HAP-1 (cell line): ENCODE results near the gene PPM1J.
A peak's percentile ranks its signal among the peaks of the same experiment; 100 is the strongest.

ENCODE experiments used
- DNase-seq, 2 experiments: peaks; one replicate each; pipeline ENCODE4 v3.0.0-alpha.2; 2016 to 2020; ENCODE audit warnings: low spot score in 2 of 2
- H3K27me3 ChIP-seq: fragments of 250-450 bp; sonication (Bioruptor Pico); 2 replicates; pipeline ENCODE4 v1.5.1; 2020; ENCODE audit warnings: low read depth, mild to moderate bottlenecking, moderate library complexity
- H3K36me3 ChIP-seq: fragments of 250-450 bp; sonication (Bioruptor Pico); replicated peaks from 2 replicates; pipeline ENCODE4 v1.5.1; 2020; ENCODE audit warnings: mild to moderate bottlenecking
- H3K4me1 ChIP-seq: fragments of 250-450 bp; sonication (Bioruptor Pico); 2 replicates; pipeline ENCODE4 v1.5.1; 2020; ENCODE audit warnings: mild to moderate bottlenecking
- H3K4me3 ChIP-seq: fragments of 250-450 bp; sonication (Bioruptor Pico); 2 replicates; pipeline ENCODE4 v1.5.1; 2020; ENCODE audit warnings: mild to moderate bottlenecking, moderate library complexity
- H3K9me3 ChIP-seq: fragments of 250-450 bp; sonication (Bioruptor Pico); 2 replicates; pipeline ENCODE4 v1.5.1; 2020; ENCODE audit warnings: mild to moderate bottlenecking, moderate library complexity
- in situ Hi-C: fragments of 300-500 bp; cut with MboI; formaldehyde crosslinking; loops from 3 replicates; pipeline ENCODE4 v1.14.3; 2020; ENCODE audit warnings: low sequenced_read_pairs, inconsistent platforms, mixed read lengths

Gene PPM1J

GRCh38 chr1:112714313-112715263 is 544 bp downstream of the PPM1J start:
- in situ Hi-C loops: loop anchor here (5.0 to 10.0 kb wide), 3 partner anchors 93 to 360 kb away; partner anchors contain the start of gene LRIG2
- peaks cover 4% of the 10 kb centered on the region for H3K4me1 ChIP-seq
- DNase-seq: peak in 1 of 2 experiments; percentile 41
- H3K27me3 ChIP-seq: peaks cover 26% of the 10 kb centered on the region
- no peaks in the 10 kb centered on the region for H3K9me3 ChIP-seq
- peak overlapping the region; percentile 35 for H3K4me3 ChIP-seq
- no peaks in the 10 kb centered on the region for H3K36me3 ChIP-seq

- no peaks in the 10 kb centered on the region for H3K36me3 ChIP-seq
- peaks cover 4% of the 10 kb centered on the region for H3K4me1 ChIP-seq
- in situ Hi-C loops: loop anchor here (10.0 kb wide), 2 partner anchors 331 to 361 kb away; partner anchors contain the start of gene LRIG2
- H3K4me3 ChIP-seq: peak overlapping the region; percentile 35
- H3K27me3 ChIP-seq: peaks cover 21% of the 10 kb centered on the region
- DNase-seq: no peak
- no peaks in the 10 kb centered on the region for H3K9me3 ChIP-seq
Measured at GRCh38 chr1:112713466-112714312, 1.4 kb downstream of the PPM1J start.

- Histone ChIP-seq H3K9me3 (no peaks in the 10 kb centered on the region), H3K4me1 (peaks cover 4% of the 10 kb centered on the region), H3K4me3 (no peak overlapping the region), H3K27me3 (peaks cover 14% of the 10 kb centered on the region), H3K36me3 (no peaks in the 10 kb centered on the region)
- no peak for DNase-seq
- in situ Hi-C loops: loop anchor here (10.0 kb wide), 2 partner anchors 332 to 362 kb away; partner anchors contain the start of gene LRIG2
Measured at GRCh38 chr1:112712701-112713128, 2.4 kb downstream of the PPM1J start.

DNA sequence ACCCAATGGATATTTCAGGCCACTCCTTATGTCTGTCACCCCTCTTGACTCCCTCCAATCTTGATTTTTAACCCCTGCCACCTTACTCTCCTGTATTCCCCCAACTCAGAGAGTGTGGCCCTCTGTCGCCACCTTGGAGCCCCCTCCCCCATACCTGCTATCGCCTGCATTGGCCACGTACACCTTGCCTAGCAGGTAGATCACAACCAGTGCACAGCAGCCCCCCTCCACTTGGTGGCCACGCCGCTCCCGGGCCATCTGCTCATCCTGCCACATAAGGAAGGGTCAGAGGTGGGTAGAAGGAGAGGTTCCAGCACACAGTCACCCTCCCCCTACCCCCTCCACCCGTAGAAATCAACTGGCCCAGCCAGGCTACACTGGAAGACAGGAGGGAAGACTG is 2.9 kb downstream of the PPM1J start:
- Histone ChIP-seq H3K9me3 (no peaks in the 10 kb centered on the region), H3K27me3 (peaks cover 14% of the 10 kb centered on the region), H3K4me1 (peaks cover 6% of the 10 kb centered on the region), H3K36me3 (no peaks in the 10 kb centered on the region), H3K4me3 (no peak overlapping the region)
- no peak for DNase-seq
- in situ Hi-C loops: loop anchor here (10.0 kb wide), 2 partner anchors 333 to 363 kb away; partner anchors contain the start of gene LRIG2

DNA sequence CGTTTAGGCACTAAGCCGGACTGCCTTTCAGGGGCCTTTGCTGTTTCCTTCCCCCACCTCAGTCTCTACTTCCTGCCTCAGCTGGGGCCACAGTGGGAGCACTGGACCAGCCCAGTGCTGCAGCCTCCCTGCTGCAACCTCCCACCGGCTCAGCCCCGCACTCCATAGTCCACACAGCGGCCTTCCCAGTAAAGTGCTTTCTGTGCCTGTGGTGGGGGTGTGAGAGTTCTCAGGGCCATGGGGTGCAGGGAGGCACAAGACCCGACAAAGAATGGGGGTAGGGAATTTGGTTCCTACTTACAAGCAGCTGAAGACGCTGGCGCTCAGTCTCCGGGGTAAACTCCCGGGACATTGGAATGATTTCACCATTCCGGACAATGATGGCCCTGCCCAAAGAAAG is 3.5 kb downstream of the PPM1J start:
- H3K9me3 ChIP-seq: no peaks in the 10 kb centered on the region
- in situ Hi-C loops: loop anchor here (10.0 kb wide), 2 partner anchors 333 to 363 kb away; partner anchors contain the start of gene LRIG2
- H3K27me3 ChIP-seq: peaks cover 11% of the 10 kb centered on the region
- H3K4me3 ChIP-seq: no peak overlapping the region
- peaks cover 6% of the 10 kb centered on the region for H3K4me1 ChIP-seq
- H3K36me3 ChIP-seq: no peaks in the 10 kb centered on the region
- no peak for DNase-seq

GRCh38 chr1:112711041-112711440 is 4.1 kb downstream of the PPM1J start:
- H3K27me3 ChIP-seq: peaks cover 11% of the 10 kb centered on the region
- H3K9me3 ChIP-seq: no peaks in the 10 kb centered on the region
- in situ Hi-C loops: loop anchor here (10.0 kb wide), 2 partner anchors 334 to 364 kb away; partner anchors contain the start of gene LRIG2
- peaks cover 6% of the 10 kb centered on the region for H3K4me1 ChIP-seq
- H3K4me3 ChIP-seq: no peak overlapping the region
- no peaks in the 10 kb centered on the region for H3K36me3 ChIP-seq
- DNase-seq: no peak

- in situ Hi-C loops: loop anchor here (10.0 kb wide), 2 partner anchors 334 to 364 kb away; partner anchors contain the start of gene LRIG2
- peaks cover 11% of the 10 kb centered on the region for H3K4me1 ChIP-seq
- H3K36me3 ChIP-seq: no peaks in the 10 kb centered on the region
- H3K9me3 ChIP-seq: no peaks in the 10 kb centered on the region
- no peak overlapping the region for H3K4me3 ChIP-seq
- peaks cover 11% of the 10 kb centered on the region for H3K27me3 ChIP-seq
- no peak for DNase-seq
Measured at GRCh38 chr1:112710586-112710985, 4.5 kb downstream of the PPM1J start.

DNA sequence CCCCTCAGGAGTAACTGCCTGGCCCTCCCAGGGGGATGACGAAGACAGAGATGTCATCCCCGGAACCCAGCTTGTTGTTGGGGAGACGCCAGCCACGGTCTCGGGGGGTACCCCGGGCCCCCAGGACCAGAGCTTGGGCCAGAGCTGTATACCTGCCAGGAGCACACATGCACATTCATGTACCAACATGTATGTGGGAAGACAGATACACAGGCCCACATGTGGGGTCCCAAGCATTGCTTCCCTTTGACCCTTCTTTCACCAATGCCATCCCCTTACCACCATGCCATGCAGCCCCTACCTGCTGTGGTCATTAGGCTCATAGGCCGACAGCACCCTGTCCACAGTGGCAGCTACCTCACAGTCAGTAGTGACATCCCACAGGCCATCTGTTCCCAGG is 5.0 kb downstream of the PPM1J start:
- DNase-seq: no peak
- Histone ChIP-seq H3K9me3 (no peaks in the 10 kb centered on the region), H3K4me1 (peaks cover 15% of the 10 kb centered on the region), H3K27me3 (peaks cover 11% of the 10 kb centered on the region), H3K36me3 (no peaks in the 10 kb centered on the region), H3K4me3 (no peak overlapping the region)
- in situ Hi-C loops: loop anchor here (10.0 kb wide), 2 partner anchors 335 to 365 kb away; partner anchors contain the start of gene LRIG2

DNA sequence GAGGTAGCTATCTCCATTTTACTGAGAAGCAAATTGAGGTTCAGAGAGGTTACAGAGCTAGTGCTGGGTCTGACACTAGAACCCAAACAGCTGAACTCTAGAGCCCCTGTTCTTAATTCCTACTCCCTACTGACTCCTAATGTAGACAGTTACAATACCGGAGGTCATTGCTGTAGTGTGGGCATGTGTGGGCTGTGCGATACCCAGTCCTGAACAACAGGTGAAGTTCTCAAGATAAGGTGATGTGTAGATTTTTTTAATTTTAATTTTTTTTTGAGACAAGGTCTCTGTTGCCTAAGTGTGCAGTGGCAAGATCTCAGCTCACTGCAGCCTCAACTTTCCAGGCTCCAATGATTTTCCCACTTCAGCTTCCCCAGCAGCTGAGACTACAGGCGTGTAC is 6.6 kb downstream of the PPM1J start:
- no peak for DNase-seq
- Histone ChIP-seq H3K4me1 (peaks cover 19% of the 10 kb centered on the region), H3K4me3 (no peak overlapping the region), H3K27me3 (no peaks in the 10 kb centered on the region), H3K9me3 (no peaks in the 10 kb centered on the region), H3K36me3 (no peaks in the 10 kb centered on the region; the same call in 1 of the 2 replicates)
- in situ Hi-C loops: loop anchor here (5.0 kb wide), 2 partner anchors 91 to 316 kb away; partner anchors contain the start of genes CAPZA1 and ST7L

DNA sequence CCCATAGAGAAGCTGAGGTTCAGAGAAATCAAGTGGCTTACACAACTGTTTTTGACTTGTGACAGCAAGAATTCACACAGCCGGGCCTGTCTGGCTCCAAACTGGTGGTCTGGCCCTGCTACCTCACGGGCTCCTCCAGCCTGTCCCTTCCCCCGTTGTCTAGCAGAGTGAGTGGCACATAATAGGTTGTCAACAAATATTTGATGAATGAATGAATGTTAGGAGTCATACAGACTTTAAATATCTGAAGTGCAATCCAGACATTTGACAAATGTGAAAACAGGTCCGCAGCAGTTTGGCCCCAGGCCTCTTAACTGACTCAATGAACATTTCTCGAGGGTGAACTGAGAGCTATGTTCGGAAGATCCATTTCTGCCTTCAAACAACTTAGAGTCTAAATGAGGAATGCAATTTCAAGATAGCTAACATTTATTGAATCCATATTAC is 7.1 kb downstream of the PPM1J start:
- Histone ChIP-seq H3K9me3 (no peaks in the 10 kb centered on the region), H3K27me3 (no peaks in the 10 kb centered on the region), H3K36me3 (peaks cover 3% of the 10 kb centered on the region), H3K4me3 (no peak overlapping the region), H3K4me1 (peaks cover 19% of the 10 kb centered on the region)
- in situ Hi-C loops: loop anchor here (5.0 kb wide), 2 partner anchors 91 to 316 kb away; partner anchors contain the start of genes CAPZA1 and ST7L
- no peak for DNase-seq

DNA sequence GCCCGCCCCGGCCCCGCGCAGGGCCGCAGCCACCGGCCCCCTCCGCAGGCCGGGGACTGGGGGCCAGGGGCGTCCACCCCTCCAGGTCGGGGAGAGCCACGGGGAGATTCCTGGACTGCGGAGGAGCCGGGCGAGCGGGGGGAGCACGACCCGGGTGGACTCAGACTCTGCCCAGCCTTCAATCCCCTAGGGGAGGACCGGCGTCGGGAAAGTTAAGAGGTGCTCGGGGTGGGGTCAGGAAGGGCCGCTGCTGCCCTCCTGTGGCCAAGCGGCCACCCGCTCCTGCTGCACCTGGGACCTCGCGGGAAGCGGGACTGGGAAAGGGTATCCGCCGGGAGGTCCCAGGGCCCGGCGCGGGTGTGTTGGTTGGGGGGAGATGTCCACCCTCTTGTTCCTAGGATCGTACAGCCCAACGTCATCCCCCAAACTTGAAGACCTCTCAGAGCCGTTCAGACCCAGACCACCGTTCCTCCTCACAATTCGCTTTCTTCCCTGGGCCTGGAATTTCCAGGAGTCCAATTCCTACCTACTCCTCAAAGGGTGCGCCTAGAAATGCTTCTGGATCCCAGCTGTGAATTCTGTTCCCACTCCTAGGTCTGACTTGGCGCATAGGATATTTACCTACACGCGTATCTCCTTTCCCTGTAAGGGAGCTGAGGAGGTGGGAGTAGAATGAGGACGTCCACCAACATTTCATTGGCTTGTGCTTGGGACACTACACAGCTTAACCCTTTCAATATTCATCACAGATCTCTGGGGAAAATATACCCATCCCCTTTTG is 7.7 kb downstream of the PPM1J start:
- DNase-seq: peak; percentile 88 to 95
- peak overlapping the region; percentile 88 for H3K4me3 ChIP-seq
- no peaks in the 10 kb centered on the region for H3K9me3 ChIP-seq
- in situ Hi-C loops: loop anchor here (5.0 kb wide), 2 partner anchors 90 to 315 kb away; partner anchors contain the start of genes CAPZA1 and ST7L
- H3K27me3 ChIP-seq: no peaks in the 10 kb centered on the region
- peaks cover 9% of the 10 kb centered on the region for H3K36me3 ChIP-seq
- H3K4me1 ChIP-seq: peaks cover 19% of the 10 kb centered on the region

GRCh38 chr1:112706505-112707220 is 8.5 kb downstream of the PPM1J start, which contains the start of gene RHOC:
Gene RHOC (minus strand): TSS chr1:112707127. CDS start chr1:112703799, 3,328 bp downstream.
- Histone ChIP-seq H3K4me3 (peak within 1 kb of the TSS; percentile 88), H3K36me3 (peaks cover 17% of the 10 kb centered on the region), H3K4me1 (peaks cover 19% of the 10 kb centered on the region), H3K27me3 (no peaks in the 10 kb centered on the region), H3K9me3 (no peaks in the 10 kb centered on the region)
- DNase-seq: peak; percentile 68 to 83
- in situ Hi-C loops: loop anchor here (5.0 kb wide), 2 partner anchors 89 to 314 kb away; partner anchors contain the start of genes CAPZA1 and ST7L
